Rectal smooth muscle tissue (tissue), 1 donor: ENCODE results near the gene LMO7.
"Not testable (repeated sequence)": the region's sequence is repeated elsewhere in the genome, so short reads cannot be mapped to it uniquely, and the experiment has no call there.

Experiments
- H3K27ac ChIP-seq: one replicate; pipeline ENCODE4 v1.7.0; 2013; ENCODE audit warnings: low read depth, low read length, inconsistent platforms
- H3K27me3 ChIP-seq: one replicate; pipeline ENCODE4 v1.7.0; 2013; ENCODE audit warnings: low read length; ENCODE audit not compliant: control insufficient read depth, insufficient read depth
- H3K36me3 ChIP-seq: one replicate; pipeline ENCODE4 v1.7.0; 2013; ENCODE audit warnings: low read length; ENCODE audit not compliant: control insufficient read depth, insufficient read depth
- H3K4me1 ChIP-seq: one replicate; pipeline ENCODE4 v1.7.0; 2013; ENCODE audit warnings: low read length; ENCODE audit not compliant: control insufficient read depth, insufficient read depth
- H3K4me3 ChIP-seq: one replicate; pipeline ENCODE4 v1.7.0; 2013; ENCODE audit warnings: low read length
- H3K9ac ChIP-seq: one replicate; pipeline ENCODE4 v1.7.0; 2013; ENCODE audit warnings: low read length

The LMO7 gene

DNA sequence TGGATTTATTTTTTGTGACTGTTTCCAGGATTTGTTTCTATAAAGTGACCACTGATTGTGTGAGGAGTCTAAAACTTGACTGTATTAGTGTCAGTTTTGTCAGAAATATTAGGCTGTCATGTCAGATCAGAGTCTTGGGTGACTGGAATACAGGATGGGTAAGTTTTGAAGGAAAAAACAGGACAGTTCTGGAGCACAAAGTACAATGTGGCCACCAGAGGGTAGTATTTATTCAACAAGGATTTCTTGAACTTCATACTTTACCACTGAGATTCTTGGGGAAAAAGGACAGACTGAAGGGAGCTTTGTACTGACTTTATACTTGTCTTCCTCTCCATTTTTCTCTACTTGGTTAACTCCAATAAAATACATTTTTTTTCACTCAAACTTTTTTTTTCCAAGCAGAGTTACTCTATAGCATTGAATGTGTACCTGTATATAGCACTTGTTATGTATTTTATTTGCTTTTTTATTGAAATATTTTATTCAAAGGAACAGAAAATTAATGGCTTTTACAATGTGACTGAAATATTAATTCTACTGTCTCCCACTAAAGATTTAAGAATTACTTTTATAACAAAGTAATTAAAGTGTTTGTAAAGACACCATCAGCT lies 51.1 kb downstream of the LMO7 start:
- H3K4me1 ChIP-seq = no peaks in the 10 kb centered on the region
- H3K36me3 ChIP-seq = no peaks in the 10 kb centered on the region
- H3K4me3 ChIP-seq = no peak overlapping the region
- H3K27me3 ChIP-seq = no peaks in the 10 kb centered on the region
- H3K27ac ChIP-seq = no peak overlapping the region
- no peak overlapping the region for H3K9ac ChIP-seq

DNA sequence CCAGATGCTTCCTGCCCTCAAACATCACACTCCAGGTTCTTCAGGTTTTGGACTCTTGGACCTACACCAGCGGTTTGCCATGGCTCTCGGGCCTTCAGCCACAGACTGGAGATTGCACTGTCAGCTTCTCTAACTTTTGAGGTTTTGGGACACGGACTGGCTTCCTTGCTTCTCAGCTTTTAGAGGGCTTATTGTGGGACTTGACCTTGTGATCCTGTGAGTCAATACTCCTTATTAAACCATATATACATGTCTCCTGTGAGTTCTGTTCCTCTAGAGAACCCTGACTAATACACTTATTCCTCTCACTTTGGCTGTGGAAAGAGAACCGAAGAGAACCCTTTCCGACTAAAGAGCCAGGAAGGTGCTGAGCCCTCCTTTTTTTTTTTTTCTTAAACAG lies 53.6 kb downstream of the LMO7 start:
- Histone ChIP-seq H3K27ac (no peak overlapping the region), H3K27me3 (no peaks in the 10 kb centered on the region), H3K4me3 (no peak overlapping the region), H3K9ac (no peak overlapping the region), H3K36me3 (no peaks in the 10 kb centered on the region), H3K4me1 (no peaks in the 10 kb centered on the region)

DNA sequence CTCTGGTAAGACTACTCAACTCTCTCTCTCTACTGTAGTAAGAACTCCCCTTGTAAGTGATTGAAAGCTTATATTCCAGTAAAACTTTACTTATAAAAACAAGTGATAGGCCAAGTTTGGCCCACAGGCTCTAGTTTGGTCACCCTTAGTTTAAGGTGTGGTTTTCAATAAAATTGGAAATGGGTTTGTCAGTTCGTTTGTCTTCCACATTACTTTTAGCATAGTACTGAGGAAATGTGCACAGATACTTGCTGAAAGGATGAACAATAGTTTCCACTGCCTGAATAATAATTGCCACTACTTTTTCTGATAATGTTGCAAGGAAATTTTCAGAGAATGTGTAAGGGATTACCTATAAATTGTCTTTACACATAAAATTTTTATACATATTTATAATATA lies 54.5 kb downstream of the LMO7 start:
- no peaks in the 10 kb centered on the region for H3K4me1 ChIP-seq
- H3K36me3 ChIP-seq = no peaks in the 10 kb centered on the region
- no peak overlapping the region for H3K27ac ChIP-seq
- no peaks in the 10 kb centered on the region for H3K27me3 ChIP-seq
- no peak overlapping the region for H3K9ac ChIP-seq
- no peak overlapping the region for H3K4me3 ChIP-seq

DNA sequence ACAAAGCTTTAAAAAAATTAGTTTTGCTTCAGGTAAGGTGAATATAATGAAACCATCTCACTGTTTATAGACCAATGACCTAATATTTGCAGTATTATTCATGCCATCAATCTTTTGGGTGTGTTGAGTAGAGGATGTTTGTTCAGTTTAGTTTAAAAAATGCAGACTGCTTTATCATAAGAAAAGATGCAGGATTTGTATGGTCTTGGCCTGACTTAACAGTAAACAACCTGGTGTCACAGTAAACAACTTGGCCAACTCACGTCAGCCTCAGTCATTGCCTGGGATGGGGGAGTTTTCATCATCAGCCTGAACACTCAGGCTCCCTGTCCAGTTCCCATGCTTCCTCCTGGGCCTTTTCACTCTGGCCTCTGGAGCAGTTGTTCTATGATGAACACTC lies 55.1 kb downstream of the LMO7 start:
- no peak overlapping the region for H3K9ac ChIP-seq
- no peaks in the 10 kb centered on the region for H3K36me3 ChIP-seq
- no peaks in the 10 kb centered on the region for H3K27me3 ChIP-seq
- no peak overlapping the region for H3K27ac ChIP-seq
- H3K4me1 ChIP-seq = no peaks in the 10 kb centered on the region
- H3K4me3 ChIP-seq = no peak overlapping the region

DNA sequence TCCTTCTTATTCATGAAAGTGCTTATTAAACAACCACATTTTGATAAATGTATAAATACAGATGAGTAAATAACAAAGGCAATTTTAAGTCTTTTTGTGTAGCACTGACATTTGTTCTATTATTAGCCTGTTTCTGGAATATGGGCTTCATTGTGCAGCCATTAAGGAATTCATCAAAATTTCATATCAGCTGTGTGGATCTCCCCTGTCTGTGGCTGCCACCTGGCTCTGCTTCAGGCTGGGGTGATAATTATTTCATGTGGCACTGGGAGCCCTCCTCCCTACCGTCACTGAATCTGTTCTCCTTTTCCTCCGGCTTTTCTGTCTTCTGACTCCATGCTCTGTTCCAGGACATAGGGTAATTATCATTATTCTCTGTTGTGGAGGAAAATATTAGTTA lies 57.1 kb downstream of the LMO7 start:
- H3K4me1 ChIP-seq = no peaks in the 10 kb centered on the region

DNA sequence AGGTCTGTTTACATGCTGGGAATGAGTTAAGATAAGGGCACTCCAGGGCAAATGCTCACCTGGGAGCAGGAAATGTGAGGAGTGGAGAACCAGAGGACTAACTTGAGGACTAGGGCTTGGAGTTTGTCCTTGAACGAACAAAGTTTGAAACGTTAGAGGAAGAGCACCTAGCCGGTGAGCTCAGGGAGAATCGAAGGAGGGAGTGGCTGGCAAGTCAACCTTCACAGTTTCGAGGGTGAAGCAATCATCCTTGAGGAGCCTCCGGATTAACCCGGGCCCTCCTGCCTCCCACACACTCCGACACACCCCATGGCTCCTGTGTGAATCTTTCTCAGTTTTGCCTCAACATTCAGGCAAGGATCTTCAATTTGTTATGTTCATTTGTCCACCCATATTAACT lies 58.6 kb downstream of the LMO7 start:
- H3K27me3 ChIP-seq = no peaks in the 10 kb centered on the region

More for the DNA sequence above, 57.1 kb downstream of the LMO7 start:
- Histone ChIP-seq H3K9ac (no peak overlapping the region), H3K27ac (no peak overlapping the region), H3K4me3 (no peak overlapping the region), H3K36me3 (no peaks in the 10 kb centered on the region), H3K27me3 (no peaks in the 10 kb centered on the region)

DNA sequence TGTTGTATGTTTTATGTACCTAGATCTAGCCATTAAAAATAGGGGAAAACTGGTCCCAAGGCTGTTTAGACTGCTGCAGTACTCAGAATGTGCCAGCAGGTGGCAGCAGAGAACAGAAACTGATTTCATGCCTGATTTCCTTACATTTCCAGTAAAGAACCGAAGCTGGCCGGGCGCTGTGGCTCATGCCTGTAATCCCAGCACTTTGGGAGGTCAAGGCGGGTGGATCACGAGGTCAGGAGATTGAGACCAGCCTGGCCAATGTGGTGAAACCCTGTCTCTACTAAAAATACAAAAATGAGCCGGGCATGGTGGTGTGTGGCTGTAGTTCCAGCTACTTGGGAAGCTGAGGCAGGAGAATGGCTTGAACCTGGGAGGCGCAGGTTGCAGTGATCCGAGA lies 59.8 kb downstream of the LMO7 start:
- H3K4me1 ChIP-seq, H3K9ac ChIP-seq, H3K4me3 ChIP-seq, H3K36me3 ChIP-seq, H3K27ac ChIP-seq, H3K27me3 ChIP-seq: not testable (repeated sequence)

More for the DNA sequence above, 58.6 kb downstream of the LMO7 start:
- H3K27ac ChIP-seq = no peak overlapping the region
- no peak overlapping the region for H3K4me3 ChIP-seq
- no peaks in the 10 kb centered on the region for H3K36me3 ChIP-seq
- no peak overlapping the region for H3K9ac ChIP-seq
- H3K4me1 ChIP-seq = no peaks in the 10 kb centered on the region

DNA sequence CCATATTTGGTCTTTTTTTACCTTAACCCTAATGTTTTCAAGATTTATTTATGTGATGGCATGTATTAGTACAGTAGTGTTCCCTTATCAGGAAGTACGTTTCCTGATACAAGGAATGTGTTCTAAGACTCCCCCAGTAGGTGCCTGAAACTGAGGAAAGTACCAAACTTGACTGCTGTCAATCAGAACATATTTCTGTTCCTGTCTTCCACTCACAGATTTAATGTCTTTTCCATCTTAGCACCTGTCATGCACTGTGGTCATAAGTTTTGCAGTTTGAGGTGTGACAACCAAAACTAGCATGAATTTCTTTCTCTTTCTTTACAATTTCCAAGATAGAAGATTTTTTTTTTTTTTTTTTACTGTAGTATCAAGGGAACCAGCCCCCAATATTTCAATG lies 62.9 kb downstream of the LMO7 start:
- Histone ChIP-seq H3K27me3 (no peaks in the 10 kb centered on the region), H3K4me1 (no peaks in the 10 kb centered on the region), H3K36me3 (no peaks in the 10 kb centered on the region), H3K27ac (no peak overlapping the region), H3K4me3 (no peak overlapping the region), H3K9ac (no peak overlapping the region)

DNA sequence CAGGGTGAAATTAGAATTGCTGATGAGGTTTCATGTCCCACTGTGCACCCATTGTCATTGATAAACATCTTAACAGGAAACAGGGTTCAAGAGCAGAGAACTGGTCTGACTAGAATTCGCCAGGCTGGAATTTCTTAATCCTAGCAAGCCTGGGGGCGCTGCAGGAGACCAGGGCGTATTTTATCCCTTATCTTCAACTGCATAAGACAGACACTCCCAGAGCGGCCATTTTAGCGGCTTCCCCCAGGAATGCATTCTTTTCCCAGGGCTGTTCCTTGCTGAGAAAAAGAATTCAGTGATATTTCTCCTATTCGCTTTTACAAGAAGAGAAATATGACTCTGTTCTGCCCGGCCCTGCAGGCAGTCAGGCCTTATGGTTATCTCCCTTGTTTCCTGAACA lies 63.6 kb downstream of the LMO7 start:
- H3K4me3 ChIP-seq, H3K4me1 ChIP-seq, H3K36me3 ChIP-seq, H3K27me3 ChIP-seq, H3K27ac ChIP-seq, H3K9ac ChIP-seq: not testable (repeated sequence)

DNA sequence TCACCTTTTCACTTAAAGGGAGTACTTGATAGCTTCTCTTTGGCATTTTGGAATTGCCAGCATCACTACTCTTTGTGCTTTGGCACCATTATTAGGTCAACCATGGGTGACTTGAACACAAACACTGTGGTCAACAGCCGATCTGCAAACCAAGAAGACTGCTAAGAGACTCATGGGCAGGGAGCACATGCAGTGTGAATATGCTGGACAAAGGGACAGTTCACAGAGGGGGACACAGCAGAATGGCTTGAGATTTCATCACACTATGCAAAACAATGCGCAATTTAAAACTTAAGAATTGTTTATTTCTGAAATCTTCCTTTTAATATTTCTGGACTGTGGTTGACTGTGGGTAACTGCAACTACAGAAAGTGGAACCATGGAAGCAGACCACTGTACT lies 64.4 kb downstream of the LMO7 start:
- H3K9ac ChIP-seq = no peak overlapping the region

DNA sequence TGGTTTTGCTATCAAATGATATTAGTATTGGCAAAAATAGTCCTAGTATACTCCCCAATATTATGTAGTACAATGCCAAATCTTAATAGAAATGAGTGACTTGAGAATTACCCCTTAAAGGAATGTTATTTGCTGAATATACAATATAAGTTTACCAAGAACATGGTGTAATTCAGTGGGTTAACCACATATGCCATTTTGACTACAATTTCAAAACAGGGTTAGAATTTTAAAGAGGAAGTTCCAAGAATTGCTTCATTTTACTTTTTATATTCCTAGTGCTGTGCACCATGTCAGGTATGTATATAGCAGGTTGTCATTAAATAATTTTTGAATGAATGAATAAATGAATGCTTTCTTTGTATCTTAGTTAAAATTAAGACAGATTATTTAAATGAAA lies 66.3 kb downstream of the LMO7 start:
- no peaks in the 10 kb centered on the region for H3K4me1 ChIP-seq
- H3K4me3 ChIP-seq = no peak overlapping the region
- no peak overlapping the region for H3K9ac ChIP-seq
- no peaks in the 10 kb centered on the region for H3K27me3 ChIP-seq
- H3K27ac ChIP-seq = no peak overlapping the region
- no peaks in the 10 kb centered on the region for H3K36me3 ChIP-seq

More for the DNA sequence above, 64.4 kb downstream of the LMO7 start:
- Histone ChIP-seq H3K27me3 (no peaks in the 10 kb centered on the region), H3K36me3 (no peaks in the 10 kb centered on the region), H3K4me1 (no peaks in the 10 kb centered on the region), H3K4me3 (no peak overlapping the region), H3K27ac (no peak overlapping the region)

DNA sequence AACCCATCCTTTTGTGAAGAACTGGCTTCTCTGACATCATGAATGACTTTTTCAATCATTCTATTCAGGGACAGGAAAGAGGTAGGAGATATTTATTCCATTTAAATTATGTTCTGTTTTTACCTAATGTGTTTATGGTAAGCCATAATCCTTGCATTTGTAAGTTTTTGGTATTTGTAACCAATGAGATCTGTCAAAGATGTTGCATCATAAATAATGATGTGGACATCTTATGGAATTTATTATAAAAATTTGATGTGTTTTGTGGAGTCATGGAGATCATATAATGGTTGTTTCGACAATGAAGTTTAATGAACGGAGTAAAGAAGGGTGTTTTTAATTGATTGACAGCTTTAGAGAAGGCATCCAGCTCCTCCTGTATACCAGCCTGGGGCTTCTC lies 67.6 kb downstream of the LMO7 start:
- H3K4me1 ChIP-seq = no peaks in the 10 kb centered on the region
- H3K36me3 ChIP-seq = no peaks in the 10 kb centered on the region
- H3K27ac ChIP-seq = no peak overlapping the region
- H3K9ac ChIP-seq = no peak overlapping the region
- no peak overlapping the region for H3K4me3 ChIP-seq
- no peaks in the 10 kb centered on the region for H3K27me3 ChIP-seq

DNA sequence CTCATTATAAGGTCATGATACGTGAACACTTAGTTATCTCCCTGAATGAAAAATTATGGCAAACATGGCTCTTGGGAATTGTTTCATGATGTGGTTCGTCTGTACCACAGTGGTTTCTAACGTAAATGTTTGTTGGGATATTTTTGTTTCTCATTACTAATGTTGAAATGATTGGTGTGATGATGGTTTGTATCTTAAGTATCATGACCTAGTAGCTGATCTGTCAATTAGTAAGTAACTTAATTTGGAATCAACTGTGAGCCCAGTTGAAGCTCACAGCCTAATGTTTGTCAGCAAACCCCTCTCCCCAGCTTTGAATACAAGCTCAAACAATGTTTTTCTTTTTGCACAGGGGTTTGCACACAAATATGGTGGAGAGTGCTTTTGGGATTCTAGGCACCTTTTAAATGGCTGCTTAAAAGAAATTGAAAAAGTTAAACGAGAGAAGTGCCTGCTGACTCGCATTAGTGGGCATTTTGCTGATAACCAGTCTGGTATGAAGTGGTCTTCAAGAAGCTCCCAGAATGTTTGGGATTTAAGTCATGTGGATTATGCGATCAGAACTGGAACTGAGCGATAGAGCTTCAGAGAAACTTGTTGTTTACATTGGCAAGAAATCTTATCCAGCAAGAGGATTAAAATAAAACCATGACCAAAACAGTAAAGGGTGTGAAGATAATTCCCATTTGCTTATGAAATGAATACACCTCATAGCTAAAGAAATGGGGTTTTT lies 68.2 kb downstream of the LMO7 start:
- Histone ChIP-seq H3K9ac (no peak overlapping the region), H3K4me3 (no peak overlapping the region)

More for the DNA sequence above, 68.2 kb downstream of the LMO7 start:
- no peak overlapping the region for H3K27ac ChIP-seq
- H3K4me1 ChIP-seq = no peaks in the 10 kb centered on the region
- no peaks in the 10 kb centered on the region for H3K36me3 ChIP-seq
- no peaks in the 10 kb centered on the region for H3K27me3 ChIP-seq
